Kidney (tissue), 14 donors: ENCODE data around the gene TEDC2. TPM values are rescaled to one million over a fixed set of nuclear protein-coding genes. Genes with fewer than 3 reads are reported as not detected.
A peak's percentile ranks its signal among the peaks of the same experiment; 100 is the strongest.

ENCODE experiments used
- DNase-seq, 5 donors: peaks; one replicate each; pipeline ENCODE4 v3.0.0-alpha.2; 2013 to 2020
- FAIRE-seq: peaks from 2 replicates; lab custom pipeline; 2012; peaks lifted over from hg19 to GRCh38; lab: Jason Lieb, UNC
- H3K27ac ChIP-seq, 2 donors: one replicate each; pipeline ENCODE4 v1.7.0; 2013; ENCODE audit warnings: low read depth in 2 of 2, low read length in 2 of 2, inconsistent platforms in 1 of 2
- H3K27me3 ChIP-seq: one replicate; pipeline ENCODE4 v1.7.1; 2013; ENCODE audit warnings: low read length, inconsistent platforms; ENCODE audit not compliant: control insufficient read depth, insufficient read depth
- H3K36me3 ChIP-seq, 3 donors: one replicate each; pipeline versions ENCODE4 v1.7.0 to v1.7.1; 2013; ENCODE audit warnings: low read length in 3 of 3, control low read depth in 1 of 3, inconsistent platforms in 1 of 3; ENCODE audit not compliant: insufficient read depth in 3 of 3, control insufficient read depth in 2 of 3
- H3K4me1 ChIP-seq, 3 donors: one replicate each; pipeline versions ENCODE4 v1.7.0 to v1.7.1; 2013; ENCODE audit warnings: low read length in 3 of 3, inconsistent platforms in 1 of 3, low read depth in 1 of 3; ENCODE audit not compliant: control insufficient read depth in 2 of 3, insufficient read depth in 2 of 3
- H3K4me3 ChIP-seq, 3 donors: one replicate each; pipeline versions ENCODE4 v1.7.0 to v1.8.1; 2013; ENCODE audit warnings: low read length in 3 of 3, control low read depth in 1 of 3, inconsistent platforms in 1 of 3
- H3K9ac ChIP-seq, 3 donors: one replicate each; pipeline versions ENCODE4 v1.7.0 to v1.7.1; 2013; ENCODE audit warnings: low read length in 3 of 3, control low read depth in 1 of 3, inconsistent platforms in 1 of 3
- H3K9me3 ChIP-seq, 3 donors: one replicate each; pipeline versions ENCODE4 v1.7.0 to v1.7.1; 2013; ENCODE audit warnings: low read length in 3 of 3, control low read depth in 1 of 3, inconsistent platforms in 1 of 3; ENCODE audit not compliant: control insufficient read depth in 2 of 3, insufficient read depth in 1 of 3
- intact Hi-C: fragments of 100-400 bp; cut with DNase I; formaldehyde crosslinking; loops from one replicate; pipeline ENCODE4 v1.11.1; 2022
- polyA plus RNA-seq: library from polyadenylated mRNA; stranded (reverse); fragments of 350-450 nt; fragmentation: Illumina TruSeq; extraction: RNeasy Lipid Tissue Mini Kit (QIAGEN cat#74804); gene quantifications from one replicate; pipeline ENCODE4 v1.2.3, GENCODE V29; 2014; ENCODE audit warnings: low read depth, low replicate concordance; ENCODE audit not compliant: insufficient read depth
- total RNA-seq: library from RNA; stranded (reverse); fragmentation: NEBNext Ultra II Directional; extraction: Animal tissue kit (Norgen Biotek cat#: 25700); gene quantifications from one replicate; pipeline ENCODE4 v1.2.1, GENCODE V29; 2021
- TF ChIP-seq, protein P1 (sequence below): IDR thresholded peaks from 3 replicates; pipeline ENCODE4 v1.5.1; 2012; ENCODE audit warnings: mild to moderate bottlenecking, moderate library complexity, borderline replicate concordance; ENCODE audit not compliant: insufficient read depth; ENCODE audit errors: extremely low read depth
- donor health status: control.
- donor health status: control.
- donor health status: control.
- donor health status: control.
- donor health status: control.
- donor health status: DM: yes; HTN: yes; CAD: no.
- donor health status: Normal renal cell carcinoma (clear cell type).

The TEDC2 gene
- total and polyA plus RNA-seq, 2 donors from 2014 or later: 1.4 to 1.7 TPM

GRCh38 chr16:2489581-2489980 lies 29.7 kb downstream of the TEDC2 start:
- intact Hi-C loops: no loop called here
- Histone ChIP-seq H3K27ac (no peak overlapping the region), H3K9ac (peak overlapping the region in 1 of 3 donors; percentile 9), H3K27me3 (no peaks in the 10 kb centered on the region), H3K4me1 (peaks cover 2 to 47% (median 19%) of the 10 kb centered on the region in 3 donors), H3K36me3 (peaks cover 0 to 3% (median 0%) of the 10 kb centered on the region in 3 donors), H3K9me3 (no peaks in the 10 kb centered on the region), H3K4me3 (no peak overlapping the region)
- DNase-seq (peak in 1 of 5 donors; percentile 54), FAIRE-seq (no peak)
- TF ChIP-seq, protein P1, sequence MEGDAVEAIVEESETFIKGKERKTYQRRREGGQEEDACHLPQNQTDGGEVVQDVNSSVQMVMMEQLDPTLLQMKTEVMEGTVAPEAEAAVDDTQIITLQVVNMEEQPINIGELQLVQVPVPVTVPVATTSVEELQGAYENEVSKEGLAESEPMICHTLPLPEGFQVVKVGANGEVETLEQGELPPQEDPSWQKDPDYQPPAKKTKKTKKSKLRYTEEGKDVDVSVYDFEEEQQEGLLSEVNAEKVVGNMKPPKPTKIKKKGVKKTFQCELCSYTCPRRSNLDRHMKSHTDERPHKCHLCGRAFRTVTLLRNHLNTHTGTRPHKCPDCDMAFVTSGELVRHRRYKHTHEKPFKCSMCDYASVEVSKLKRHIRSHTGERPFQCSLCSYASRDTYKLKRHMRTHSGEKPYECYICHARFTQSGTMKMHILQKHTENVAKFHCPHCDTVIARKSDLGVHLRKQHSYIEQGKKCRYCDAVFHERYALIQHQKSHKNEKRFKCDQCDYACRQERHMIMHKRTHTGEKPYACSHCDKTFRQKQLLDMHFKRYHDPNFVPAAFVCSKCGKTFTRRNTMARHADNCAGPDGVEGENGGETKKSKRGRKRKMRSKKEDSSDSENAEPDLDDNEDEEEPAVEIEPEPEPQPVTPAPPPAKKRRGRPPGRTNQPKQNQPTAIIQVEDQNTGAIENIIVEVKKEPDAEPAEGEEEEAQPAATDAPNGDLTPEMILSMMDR: no peak

DNA sequence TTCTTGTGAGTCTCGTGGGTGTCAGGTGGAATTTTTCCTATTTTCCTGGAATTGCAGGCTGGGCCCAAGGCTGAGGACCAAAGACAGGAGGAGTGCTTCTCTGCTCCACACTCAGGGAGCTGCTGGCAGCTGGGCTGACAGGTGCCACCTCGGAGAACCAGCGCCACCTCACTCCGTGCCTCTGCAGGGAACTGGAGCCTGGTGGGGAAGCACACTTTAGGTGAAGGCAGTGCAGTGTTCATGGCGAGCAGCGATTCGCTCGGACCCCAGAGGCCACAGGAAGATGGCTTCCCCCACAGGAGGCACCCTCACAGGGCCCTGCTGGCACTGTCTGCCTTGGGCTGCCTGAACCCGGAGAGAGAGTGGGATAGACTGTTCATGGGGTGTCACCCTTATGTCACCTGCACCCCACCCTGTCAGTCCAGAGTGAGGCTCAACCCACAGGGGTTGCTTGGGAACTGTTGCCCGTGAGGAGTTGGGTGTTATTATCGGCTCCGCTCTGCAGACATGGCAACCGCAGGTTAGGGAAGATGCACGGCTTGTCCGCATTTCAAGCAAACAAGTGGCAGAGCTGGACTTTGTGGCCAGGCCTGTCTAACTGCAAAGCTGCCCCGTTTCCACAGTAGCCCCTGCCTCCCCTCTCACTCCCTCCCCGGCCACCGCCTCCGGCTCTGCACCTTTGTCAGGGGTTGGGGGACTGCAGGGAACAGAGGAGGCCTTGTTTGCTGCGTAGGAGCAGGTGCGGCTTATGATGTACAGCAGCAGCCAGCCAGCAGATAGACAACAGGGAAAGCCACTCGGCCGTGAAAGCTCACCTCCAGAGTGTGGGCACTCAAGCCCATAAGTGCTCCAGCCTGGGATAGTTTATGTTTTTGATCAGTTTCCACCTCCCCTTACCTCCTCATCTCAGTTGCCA lies 30.5 kb downstream of the TEDC2 start:
- intact Hi-C loops: no loop called here

GRCh38 chr16:2492292-2492691 lies 32.4 kb downstream of the TEDC2 start:
- H3K36me3 ChIP-seq: peaks cover 0 to 3% (median 0%) of the 10 kb centered on the region in 3 donors
- no peak overlapping the region for H3K9ac ChIP-seq
- no peaks in the 10 kb centered on the region for H3K9me3 ChIP-seq
- H3K4me3 ChIP-seq: no peak overlapping the region
- intact Hi-C loops: no loop called here
- peaks cover 1 to 39% (median 11%) of the 10 kb centered on the region in 3 donors for H3K4me1 ChIP-seq
- H3K27ac ChIP-seq: peak overlapping the region; percentile 67 to 85
- DNase-seq (peak in 4 of 5 donors; percentile 30 to 62 (median 48)), FAIRE-seq (no peak)
- TF ChIP-seq, protein P1: no peak
- no peaks in the 10 kb centered on the region for H3K27me3 ChIP-seq

More for the DNA sequence above, 30.5 kb downstream of the TEDC2 start:
- peak; percentile 74 to 83 (median 78) for DNase-seq
- H3K36me3 ChIP-seq: peaks cover 0 to 3% (median 0%) of the 10 kb centered on the region in 3 donors
- no peak overlapping the region for H3K4me3 ChIP-seq
- peak overlapping the region in 1 of 3 donors; percentile 9 for H3K9ac ChIP-seq
- FAIRE-seq: no peak
- peak overlapping the region in 1 of 2 donors; percentile 16 for H3K27ac ChIP-seq
- peaks cover 2 to 43% (median 19%) of the 10 kb centered on the region in 3 donors for H3K4me1 ChIP-seq
- no peaks in the 10 kb centered on the region for H3K27me3 ChIP-seq
- no peaks in the 10 kb centered on the region for H3K9me3 ChIP-seq
- TF ChIP-seq, protein P1: no peak
